Measurements from ENCODE around the gene NUCB1.

DNA sequence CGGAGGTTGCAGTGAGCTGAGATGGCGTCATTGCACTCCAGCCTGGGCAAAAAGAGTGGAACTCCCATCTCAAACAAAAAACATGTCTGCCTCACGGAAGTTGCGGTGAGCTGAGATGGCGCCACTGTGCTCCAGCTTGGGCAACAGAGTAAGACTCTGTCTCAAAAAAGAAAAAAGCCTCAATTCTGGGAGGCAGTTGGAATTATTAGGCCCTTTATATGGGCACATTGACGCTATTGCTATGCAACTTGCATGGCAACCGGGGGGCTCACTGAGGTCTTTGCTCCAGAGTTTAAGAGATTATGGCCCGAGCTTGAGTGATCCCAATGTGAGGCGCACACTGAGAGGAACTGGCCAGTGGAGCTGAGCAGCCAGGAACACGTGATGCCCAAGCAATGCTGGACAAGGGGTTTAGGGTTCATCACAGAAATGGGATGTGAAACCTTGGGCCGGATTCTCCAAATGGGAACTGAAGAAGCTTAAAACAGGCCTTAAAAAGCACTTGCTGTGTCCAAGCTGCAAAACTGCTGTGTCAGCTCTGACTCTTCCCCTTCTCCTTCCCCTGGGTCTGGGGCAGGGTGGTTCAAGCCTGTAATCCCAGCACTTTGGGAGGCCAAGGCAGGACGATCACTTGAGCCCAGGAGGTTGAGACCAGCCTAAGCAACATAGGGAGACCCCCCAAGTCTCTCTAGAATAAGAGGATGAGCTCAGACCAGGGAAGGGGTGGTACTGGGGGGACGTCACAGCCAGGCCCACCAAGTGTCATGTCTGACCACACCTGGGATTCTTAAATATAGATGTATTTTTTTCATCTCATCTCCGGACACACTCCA lies 67.5 kb downstream of the NUCB1 start:
- TF ChIP-seq CTCF (IDR thresholded peaks at IDR 0.05) (no peak), POLR2A (IDR thresholded peaks at IDR 0.05) (no peak)

All from Peyer's patch (tissue), 4 donors.